IMR-90 (cell line): ENCODE data around the gene SLC38A7. TPM values are rescaled to one million over a fixed set of nuclear protein-coding genes. Genes with fewer than 3 reads are reported as not detected.

Experiments
- ATAC-seq: fragments of 200-7000 bp; cut with Tn5 transposase; 2 replicates; pipeline ENCODE4 v1.9.1; 2020; ENCODE audit warnings: low read depth, mild to moderate bottlenecking, moderate library complexity
- BruUV-seq: library from RNA; stranded (reverse); fragments of 400-500 nt; replicated peaks from 2 replicates; lab custom pipeline; 2021; lab: Mats Ljungman, UMichigan
- CTCF ChIA-PET: fragments of 300-600 bp; formaldehyde crosslinking; extraction: SDS; loops from one replicate; lab custom pipeline; 2021; ENCODE audit warnings: antibody characterized with exemption; lab: Yijun Ruan, JAX
- POLR2A ChIA-PET: fragments of 300-600 bp; sonication (Branson Sonifier 250); formaldehyde crosslinking; loops from one replicate; lab custom pipeline; 2022; ENCODE audit warnings: antibody characterized with exemption; ENCODE audit not compliant: unreplicated experiment; lab: Charles Lee
- DNase-seq: peaks from one replicate; pipeline ENCODE4 v3.0.0; 2013
- H2AFZ ChIP-seq: replicated peaks from 2 replicates; pipeline ENCODE3; 2013; ENCODE audit warnings: low read length, mild to moderate bottlenecking; ENCODE audit not compliant: poor library complexity
- H2AK5ac ChIP-seq: 2 replicates; pipeline ENCODE4 v1.6.1; 2013; ENCODE audit warnings: low read depth, low read length, inconsistent platforms
- H2AK9ac ChIP-seq: replicated peaks from 2 replicates; pipeline ENCODE3; 2013; ENCODE audit warnings: mild to moderate bottlenecking, low read depth, low read length, moderate library complexity; ENCODE audit not compliant: poor library complexity
- H2BK120ac ChIP-seq: 2 replicates; pipeline ENCODE4 v1.6.1; 2013; ENCODE audit warnings: low read depth, low read length, inconsistent platforms
- H2BK15ac ChIP-seq: 3 replicates; pipeline ENCODE4 v1.6.1; 2013; ENCODE audit warnings: low read depth, low read length, inconsistent platforms
- H2BK20ac ChIP-seq: 2 replicates; pipeline ENCODE4 v1.6.1; 2013; ENCODE audit warnings: low read depth, mild to moderate bottlenecking, inconsistent platforms, low read length, moderate library complexity
- H2BK5ac ChIP-seq: 2 replicates; pipeline ENCODE4 v1.6.1; 2013; ENCODE audit warnings: mild to moderate bottlenecking, low read depth, low read length, inconsistent platforms; ENCODE audit not compliant: poor library complexity, severe bottlenecking
- H3K14ac ChIP-seq: replicated peaks from 2 replicates; pipeline ENCODE4 v1.6.1; 2013; ENCODE audit warnings: low read depth, low read length, inconsistent platforms
- H3K18ac ChIP-seq: 2 replicates; pipeline ENCODE4 v1.6.1; 2013; ENCODE audit warnings: low read depth, low read length, control low read depth
- H3K23ac ChIP-seq: 2 replicates; pipeline ENCODE4 v1.6.1; 2013; ENCODE audit warnings: low read depth, low read length, inconsistent platforms
- H3K27ac ChIP-seq: 2 replicates; pipeline ENCODE4 v1.5.1; 2013; ENCODE audit warnings: mild to moderate bottlenecking, control low read depth, low read length; ENCODE audit not compliant: insufficient read depth
- H3K27me3 ChIP-seq: 2 replicates; pipeline ENCODE4 v1.6.1; 2013; ENCODE audit warnings: low read length; ENCODE audit not compliant: control insufficient read depth, insufficient read depth
- H3K36me3 ChIP-seq: 2 replicates; pipeline ENCODE4 v1.6.1; 2013; ENCODE audit warnings: low read length, mixed read lengths; ENCODE audit not compliant: control insufficient read depth, insufficient read depth
- H3K4ac ChIP-seq: 2 replicates; pipeline ENCODE4 v1.6.1; 2013; ENCODE audit warnings: low read depth, low read length, inconsistent platforms
- H3K4me1 ChIP-seq: 2 replicates; pipeline ENCODE4 v1.6.1; 2013; ENCODE audit warnings: low read length, mixed read lengths; ENCODE audit not compliant: control insufficient read depth, insufficient read depth
- H3K4me2 ChIP-seq: 2 replicates; pipeline ENCODE4 v1.6.1; 2013; ENCODE audit warnings: low read depth, mild to moderate bottlenecking, control low read depth, low read length, moderate library complexity
- H3K4me3 ChIP-seq: 2 replicates; pipeline ENCODE4 v1.5.1; 2013; ENCODE audit warnings: low read depth, mild to moderate bottlenecking, control low read depth, low read length, moderate library complexity; ENCODE audit not compliant: insufficient read depth
- H3K56ac ChIP-seq: 2 replicates; pipeline ENCODE4 v1.6.1; 2013; ENCODE audit warnings: low read length, inconsistent platforms; ENCODE audit not compliant: insufficient read depth; ENCODE audit errors: extremely low read depth
- H3K79me1 ChIP-seq, 2 experiments: 2 replicates each; pipeline ENCODE4 v1.6.1; 2013; ENCODE audit warnings: low read length in 2 of 2, inconsistent platforms in 1 of 2, low read depth in 1 of 2
- H3K9ac ChIP-seq: 2 replicates; pipeline ENCODE4 v1.6.1; 2013; ENCODE audit warnings: low read depth, low read length, control low read depth
- H3K9me1 ChIP-seq: 2 replicates; pipeline ENCODE4 v1.6.1; 2013; ENCODE audit warnings: low read length, inconsistent platforms; ENCODE audit not compliant: insufficient read depth
- H3K9me3 ChIP-seq: 2 replicates; pipeline ENCODE4 v1.6.1; 2013; ENCODE audit warnings: low read length; ENCODE audit not compliant: control insufficient read depth, insufficient read depth
- H4K20me1 ChIP-seq: 2 replicates; pipeline ENCODE4 v1.6.1; 2013; ENCODE audit warnings: low read length, inconsistent platforms; ENCODE audit not compliant: insufficient read depth
- H4K5ac ChIP-seq: 2 replicates; pipeline ENCODE4 v1.6.1; 2013; ENCODE audit warnings: mild to moderate bottlenecking, low read depth, low read length, control low read depth
- H4K8ac ChIP-seq, 2 experiments: 2 replicates each; pipeline ENCODE4 v1.6.1; 2013; ENCODE audit warnings: low read depth in 2 of 2, low read length in 2 of 2, control low read depth in 1 of 2, inconsistent platforms in 1 of 2
- H4K91ac ChIP-seq: 2 replicates; pipeline ENCODE4 v1.6.1; 2013; ENCODE audit warnings: low read depth, low read length, inconsistent platforms; ENCODE audit not compliant: insufficient read depth
- BHLHE40 ChIP-seq: fragments of 150-350 bp; IDR thresholded peaks from 2 replicates; pipeline ENCODE4 v1.6.1; 2016; ENCODE audit warnings: mild to moderate bottlenecking, low read depth, low read length
- CEBPB ChIP-seq: IDR thresholded peaks from 2 replicates; pipeline ENCODE4 v1.6.1; 2012; ENCODE audit warnings: low read depth, low read length, improper control_type of control experiment
- CHD1 ChIP-seq: IDR thresholded peaks from 2 replicates; pipeline ENCODE4 v1.6.1; 2012; ENCODE audit warnings: low read depth, low read length, improper control_type of control experiment
- FOS ChIP-seq: fragments of 150-350 bp; IDR thresholded peaks from 2 replicates; pipeline ENCODE4 v1.6.1; 2016; ENCODE audit warnings: low read depth, low read length
- MAFK ChIP-seq: IDR thresholded peaks from 2 replicates; pipeline ENCODE4 v1.6.1; 2012; ENCODE audit warnings: low read depth, low read length, improper control_type of control experiment
- MAZ ChIP-seq: IDR thresholded peaks from 2 replicates; pipeline ENCODE4 v1.6.1; 2012; ENCODE audit warnings: low read depth, mild to moderate bottlenecking, low read length, improper control_type of control experiment, moderate library complexity, borderline replicate concordance
- MXI1 ChIP-seq: IDR thresholded peaks from 2 replicates; pipeline ENCODE4 v1.6.1; 2012; ENCODE audit warnings: low read depth, mild to moderate bottlenecking, low read length, moderate library complexity, borderline replicate concordance
- NFE2L2 ChIP-seq: fragments of 150-350 bp; IDR thresholded peaks from 2 replicates; pipeline ENCODE4 v1.6.1; 2016; ENCODE audit warnings: low read depth, mild to moderate bottlenecking, low read length
- POLR2A ChIP-seq: IDR thresholded peaks from 2 replicates; pipeline ENCODE4 v1.6.1; 2012; ENCODE audit warnings: mild to moderate bottlenecking, low read depth, low read length
- RAD21 ChIP-seq: IDR thresholded peaks from 2 replicates; pipeline ENCODE4 v1.6.1; 2012; ENCODE audit warnings: low read length, improper control_type of control experiment
- RCOR1 ChIP-seq: IDR thresholded peaks from 2 replicates; pipeline ENCODE4 v1.6.1; 2012; ENCODE audit warnings: mild to moderate bottlenecking, low read length, improper control_type of control experiment; ENCODE audit not compliant: insufficient replicate concordance
- RFX5 ChIP-seq: IDR thresholded peaks from 2 replicates; pipeline ENCODE4 v1.8.0; 2012; ENCODE audit warnings: low read depth, mild to moderate bottlenecking, low read length, moderate library complexity
- SMC3 ChIP-seq: fragments of 150-350 bp; IDR thresholded peaks from 2 replicates; pipeline ENCODE4 v1.6.1; 2016; ENCODE audit warnings: low read depth, mild to moderate bottlenecking, antibody characterized with exemption, low read length, moderate library complexity
- WGBS, 2 experiments: methylation state at CpG; one replicate each; pipeline versions ENCODE4 v1.1.5 to v1.1.7; 2013; ENCODE audit warnings: missing lambda C conversion rate in 2 of 2; ENCODE audit not compliant: insufficient read length in 1 of 2; ENCODE audit errors: extremely low coverage in 2 of 2; 5-methylcytosine and 5-hydroxymethylcytosine counted together
- dilution Hi-C: fragments of 300-500 bp; cut with HindIII; formaldehyde crosslinking; loops from one replicate; pipeline ENCODE4 v1.14.3; 2018; ENCODE audit warnings: low sequenced_read_pairs; ENCODE audit not compliant: unreplicated experiment
- in situ Hi-C: fragments of 300-500 bp; cut with MboI; formaldehyde crosslinking; loops from 3 replicates; pipeline ENCODE4 v1.14.3; 2019; ENCODE audit warnings: low sequenced_read_pairs, inconsistent platforms, mixed read lengths
- intact Hi-C: fragments of 100-400 bp; cut with micrococcal nuclease; formaldehyde crosslinking; loops from 2 replicates; pipeline ENCODE4 v1.10.0; 2022
- polyA plus RNA-seq, 3 experiments: library from polyadenylated mRNA; depleted of rRNA; stranded (reverse); fragments of >200 nt; gene quantifications; 2 replicates each; pipeline ENCODE4 v1.2.3, GENCODE V29; 2012; ENCODE audit warnings: low replicate concordance in 1 of 3
- total RNA-seq: library from RNA; depleted of rRNA; stranded (reverse); fragments of >200 nt; gene quantifications from 2 replicates; pipeline ENCODE4 v1.2.3, GENCODE V29; 2012
- TF ChIP-seq, protein P1 (sequence below): fragments of 150-350 bp; IDR thresholded peaks from 2 replicates; pipeline ENCODE4 v1.6.1; 2016; ENCODE audit warnings: low read depth, mild to moderate bottlenecking, low read length, moderate library complexity, borderline replicate concordance
- TF ChIP-seq, protein P2 (sequence below): conservative IDR thresholded peaks from 2 replicates; pipeline ENCODE4 v1.5.1; 2012; ENCODE audit warnings: mild to moderate bottlenecking, low read depth, low read length, improper control_type of control experiment
- TF ChIP-seq, protein P3 (sequence below): fragments of 150-350 bp; IDR thresholded peaks from 2 replicates; pipeline ENCODE4 v1.6.1; 2017; ENCODE audit warnings: mild to moderate bottlenecking, antibody characterized with exemption, low read length, low read depth

SLC38A7 gene
- total and polyA plus RNA-seq, 2 of the 4 experiments (the other 2 are of a cell fraction) = 14.7 to 16.4 TPM

DNA sequence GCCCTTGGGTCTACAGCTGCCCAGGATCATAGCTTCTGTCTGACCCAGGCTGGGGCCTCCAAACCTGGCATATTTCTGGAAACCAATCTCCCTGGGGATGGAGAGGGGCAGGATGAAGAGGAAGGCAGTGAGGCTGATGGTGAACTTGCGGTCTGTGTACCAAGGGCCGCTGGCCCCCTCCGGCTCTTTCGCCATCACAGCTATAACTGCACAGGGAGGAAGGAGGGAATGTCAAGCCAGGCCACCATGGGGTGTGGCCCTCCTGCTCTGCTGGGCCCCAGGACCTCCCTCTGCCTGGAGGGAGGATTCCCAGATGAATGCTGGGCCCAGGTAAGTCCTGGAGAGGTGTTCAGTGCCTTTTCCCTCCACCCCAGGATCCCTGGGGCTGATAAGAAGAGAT is 6.3 kb downstream of the SLC38A7 start:
- H2BK120ac ChIP-seq = no peak overlapping the region
- H3K14ac ChIP-seq = no peak overlapping the region
- no peak overlapping the region for H3K18ac ChIP-seq
- in situ Hi-C loops (no loop called here), intact Hi-C loops (loop anchor here (1.0 kb wide), 1 partner anchor 78 kb away; no protein-coding TSS in a partner anchor), dilution Hi-C loops (no loop called here)
- H4K20me1 ChIP-seq = no peaks in the 10 kb centered on the region; the same call in 1 of the 2 replicates
- no peak overlapping the region for H4K8ac ChIP-seq
- H2BK20ac ChIP-seq = no peak overlapping the region
- H3K9me1 ChIP-seq = peaks cover 6% of the 10 kb centered on the region
- DNase-seq (no peak), ATAC-seq (no peak)
- no peaks in the 10 kb centered on the region for H3K27me3 ChIP-seq
- H2AK9ac ChIP-seq = peak overlapping the region; percentile 24
- H3K9me3 ChIP-seq = no peaks in the 10 kb centered on the region
- H3K27ac ChIP-seq = no peak overlapping the region
- H3K4ac ChIP-seq = no peak overlapping the region
- H3K9ac ChIP-seq = no peak overlapping the region
- CTCF ChIA-PET = interaction anchor here (0.6 to 2.3 kb wide), 2 partner anchors 78 to 342 kb away, joined by 5 to 8 read pairs; no protein-coding TSS in a partner anchor
- POLR2A ChIA-PET = no interaction called here
- H4K91ac ChIP-seq = no peak overlapping the region
- H3K79me1 ChIP-seq = peaks cover 2 to 20% of the 10 kb centered on the region in 2 experiments
- TF ChIP-seq SMC3 = no peak
- no peak for TF ChIP-seq RFX5
- no peak for TF ChIP-seq CEBPB
- TF ChIP-seq BHLHE40 = no peak
- TF ChIP-seq MAZ = no peak
- TF ChIP-seq RCOR1 = no peak
- no peak for TF ChIP-seq CHD1
- no peak for TF ChIP-seq FOS
- TF ChIP-seq, protein P1, sequence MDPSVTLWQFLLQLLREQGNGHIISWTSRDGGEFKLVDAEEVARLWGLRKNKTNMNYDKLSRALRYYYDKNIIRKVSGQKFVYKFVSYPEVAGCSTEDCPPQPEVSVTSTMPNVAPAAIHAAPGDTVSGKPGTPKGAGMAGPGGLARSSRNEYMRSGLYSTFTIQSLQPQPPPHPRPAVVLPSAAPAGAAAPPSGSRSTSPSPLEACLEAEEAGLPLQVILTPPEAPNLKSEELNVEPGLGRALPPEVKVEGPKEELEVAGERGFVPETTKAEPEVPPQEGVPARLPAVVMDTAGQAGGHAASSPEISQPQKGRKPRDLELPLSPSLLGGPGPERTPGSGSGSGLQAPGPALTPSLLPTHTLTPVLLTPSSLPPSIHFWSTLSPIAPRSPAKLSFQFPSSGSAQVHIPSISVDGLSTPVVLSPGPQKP = no peak
- TF ChIP-seq NFE2L2 = no peak
- TF ChIP-seq, protein P2, sequence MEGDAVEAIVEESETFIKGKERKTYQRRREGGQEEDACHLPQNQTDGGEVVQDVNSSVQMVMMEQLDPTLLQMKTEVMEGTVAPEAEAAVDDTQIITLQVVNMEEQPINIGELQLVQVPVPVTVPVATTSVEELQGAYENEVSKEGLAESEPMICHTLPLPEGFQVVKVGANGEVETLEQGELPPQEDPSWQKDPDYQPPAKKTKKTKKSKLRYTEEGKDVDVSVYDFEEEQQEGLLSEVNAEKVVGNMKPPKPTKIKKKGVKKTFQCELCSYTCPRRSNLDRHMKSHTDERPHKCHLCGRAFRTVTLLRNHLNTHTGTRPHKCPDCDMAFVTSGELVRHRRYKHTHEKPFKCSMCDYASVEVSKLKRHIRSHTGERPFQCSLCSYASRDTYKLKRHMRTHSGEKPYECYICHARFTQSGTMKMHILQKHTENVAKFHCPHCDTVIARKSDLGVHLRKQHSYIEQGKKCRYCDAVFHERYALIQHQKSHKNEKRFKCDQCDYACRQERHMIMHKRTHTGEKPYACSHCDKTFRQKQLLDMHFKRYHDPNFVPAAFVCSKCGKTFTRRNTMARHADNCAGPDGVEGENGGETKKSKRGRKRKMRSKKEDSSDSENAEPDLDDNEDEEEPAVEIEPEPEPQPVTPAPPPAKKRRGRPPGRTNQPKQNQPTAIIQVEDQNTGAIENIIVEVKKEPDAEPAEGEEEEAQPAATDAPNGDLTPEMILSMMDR = no peak
- no peak for TF ChIP-seq POLR2A
- TF ChIP-seq MAFK = no peak
- no peak for TF ChIP-seq MXI1
- no peak for TF ChIP-seq RAD21
- TF ChIP-seq, protein P3, sequence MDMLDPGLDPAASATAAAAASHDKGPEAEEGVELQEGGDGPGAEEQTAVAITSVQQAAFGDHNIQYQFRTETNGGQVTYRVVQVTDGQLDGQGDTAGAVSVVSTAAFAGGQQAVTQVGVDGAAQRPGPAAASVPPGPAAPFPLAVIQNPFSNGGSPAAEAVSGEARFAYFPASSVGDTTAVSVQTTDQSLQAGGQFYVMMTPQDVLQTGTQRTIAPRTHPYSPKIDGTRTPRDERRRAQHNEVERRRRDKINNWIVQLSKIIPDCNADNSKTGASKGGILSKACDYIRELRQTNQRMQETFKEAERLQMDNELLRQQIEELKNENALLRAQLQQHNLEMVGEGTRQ = no peak
- no peak overlapping the region for H2AFZ ChIP-seq
- peaks cover 1% of the 10 kb centered on the region; the same call in 1 of the 2 replicates for H3K4me1 ChIP-seq
- no peak overlapping the region for H4K5ac ChIP-seq
- H3K56ac ChIP-seq = no peak overlapping the region
- no TSS peak for BruUV-seq
- no peak overlapping the region for H3K23ac ChIP-seq
- no peak overlapping the region for H2AK5ac ChIP-seq
- no peak overlapping the region for H3K4me2 ChIP-seq
- no peak overlapping the region for H2BK15ac ChIP-seq
- peaks cover 45% of the 10 kb centered on the region for H3K36me3 ChIP-seq
- H3K4me3 ChIP-seq = no peak overlapping the region
- H2BK5ac ChIP-seq = no peak overlapping the region
- 100% methylated on average over 2 of the region's 4 CpGs; no CpG with 5 or more reads in 1 of the 2 experiments for WGBS, 2 experiments
